NCI-H510A treated with DMSO at 0.1 percent for 48 hours (cell line): Measurements from ENCODE around the gene PRKCQ.

Experiments used
- DNase-seq: peaks from one replicate; lab custom pipeline; 2025; lab: John Stamatoyannopoulos, UW

Gene PRKCQ

GRCh38 chr10:6579904-6580278 lies at the start of gene PRKCQ:
TSS of gene PRKCQ (minus strand) at chr10:6580276. CDS start at chr10:6515135, 65,141 bp downstream.
- DNase-seq = no peak

DNA sequence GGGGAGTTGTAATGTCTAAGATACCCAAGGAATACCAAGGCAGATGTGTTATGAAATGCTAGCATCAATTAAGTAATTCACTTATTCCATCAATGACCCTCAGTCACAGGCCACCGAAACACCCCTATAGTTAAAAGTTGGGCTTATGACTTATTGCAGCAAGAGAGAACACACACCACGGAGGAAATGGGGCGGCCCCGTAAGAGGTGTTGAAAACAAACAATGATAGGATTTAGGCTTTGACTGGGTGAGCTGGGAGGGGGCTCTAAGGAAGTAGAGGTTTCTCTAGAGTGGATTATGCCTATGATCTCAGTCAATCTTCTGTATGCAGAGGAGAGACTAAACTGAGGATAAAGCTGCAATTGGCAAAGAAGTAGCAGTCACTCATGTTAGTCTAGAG lies 45.4 kb upstream of the PRKCQ start:
- no peak for DNase-seq

GRCh38 chr10:6624392-6624791 lies 44.3 kb upstream of the PRKCQ start:
- DNase-seq = no peak

- DNase-seq = no peak
These were observed 42.8 kb upstream of the PRKCQ start for GRCh38 chr10:6622921-6623320.

DNA sequence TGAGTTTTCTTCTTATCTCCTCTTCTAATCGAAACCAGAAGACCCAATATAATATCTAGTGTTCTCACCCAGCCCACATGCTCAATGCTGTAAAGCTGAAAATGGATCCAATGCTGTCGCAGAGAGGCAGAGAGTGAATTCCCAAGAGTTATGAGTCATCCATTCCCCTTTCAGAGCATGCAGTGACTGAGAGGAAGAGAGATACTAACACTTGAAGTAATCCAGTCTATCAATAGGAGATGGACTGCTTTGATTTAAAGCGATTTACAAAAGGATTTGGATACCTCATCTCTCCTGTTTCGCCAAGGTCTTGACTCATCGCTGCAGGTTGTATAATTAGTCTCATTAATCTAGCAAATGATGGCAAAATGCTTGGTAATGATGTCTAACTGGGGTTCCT lies 41.5 kb upstream of the PRKCQ start:
- no peak for DNase-seq

GRCh38 chr10:6619660-6620059 lies 39.6 kb upstream of the PRKCQ start:
- DNase-seq = no peak

- DNase-seq = no peak
These were observed 38.3 kb upstream of the PRKCQ start for GRCh38 chr10:6618340-6618739.

GRCh38 chr10:6617309-6618076 lies 37.4 kb upstream of the PRKCQ start:
- no peak for DNase-seq

GRCh38 chr10:6615971-6616370 lies 35.9 kb upstream of the PRKCQ start:
- DNase-seq = no peak

DNA sequence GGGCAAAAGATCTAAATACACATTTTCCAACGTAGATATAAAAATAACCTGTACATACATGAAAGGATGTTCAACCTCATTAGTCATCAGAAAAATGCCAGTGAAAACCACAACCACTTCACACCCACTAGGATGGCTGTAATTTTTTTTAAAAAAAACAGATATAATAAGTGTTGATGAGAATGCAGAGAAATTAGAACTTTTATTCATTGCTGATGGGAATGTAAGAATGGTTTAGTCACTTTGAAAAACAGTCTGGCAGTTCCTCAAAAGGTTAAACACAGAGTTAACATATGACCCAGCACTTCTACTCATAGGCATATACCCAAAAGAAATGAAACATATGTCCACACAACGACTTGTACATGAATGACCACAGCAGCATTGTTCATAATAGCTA lies 32.3 kb upstream of the PRKCQ start:
- no peak for DNase-seq

GRCh38 chr10:6610647-6611046 lies 30.6 kb upstream of the PRKCQ start:
- no peak for DNase-seq

GRCh38 chr10:6609625-6610024 lies 29.5 kb upstream of the PRKCQ start:
- no peak for DNase-seq

GRCh38 chr10:6607778-6608177 lies 27.7 kb upstream of the PRKCQ start:
- DNase-seq = no peak

DNA sequence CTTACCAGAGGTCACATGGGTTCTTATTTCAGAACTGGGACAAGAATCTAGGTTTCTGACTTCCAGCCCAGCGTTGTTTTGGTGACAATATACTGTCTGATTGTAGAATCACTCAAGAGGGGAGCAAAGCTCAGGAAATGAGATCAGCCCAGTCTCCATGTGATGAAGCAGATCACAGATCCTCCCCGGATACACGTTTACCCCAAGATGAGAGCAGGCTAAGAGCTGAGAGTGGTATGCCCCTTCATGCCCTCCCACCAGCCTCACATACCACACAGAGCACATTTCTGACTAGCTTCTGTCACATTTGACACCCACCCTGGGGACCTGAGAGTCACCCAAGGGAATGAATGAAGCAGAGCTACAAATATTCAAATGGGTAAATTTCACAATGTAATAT lies 27.1 kb upstream of the PRKCQ start:
- DNase-seq = no peak

DNA sequence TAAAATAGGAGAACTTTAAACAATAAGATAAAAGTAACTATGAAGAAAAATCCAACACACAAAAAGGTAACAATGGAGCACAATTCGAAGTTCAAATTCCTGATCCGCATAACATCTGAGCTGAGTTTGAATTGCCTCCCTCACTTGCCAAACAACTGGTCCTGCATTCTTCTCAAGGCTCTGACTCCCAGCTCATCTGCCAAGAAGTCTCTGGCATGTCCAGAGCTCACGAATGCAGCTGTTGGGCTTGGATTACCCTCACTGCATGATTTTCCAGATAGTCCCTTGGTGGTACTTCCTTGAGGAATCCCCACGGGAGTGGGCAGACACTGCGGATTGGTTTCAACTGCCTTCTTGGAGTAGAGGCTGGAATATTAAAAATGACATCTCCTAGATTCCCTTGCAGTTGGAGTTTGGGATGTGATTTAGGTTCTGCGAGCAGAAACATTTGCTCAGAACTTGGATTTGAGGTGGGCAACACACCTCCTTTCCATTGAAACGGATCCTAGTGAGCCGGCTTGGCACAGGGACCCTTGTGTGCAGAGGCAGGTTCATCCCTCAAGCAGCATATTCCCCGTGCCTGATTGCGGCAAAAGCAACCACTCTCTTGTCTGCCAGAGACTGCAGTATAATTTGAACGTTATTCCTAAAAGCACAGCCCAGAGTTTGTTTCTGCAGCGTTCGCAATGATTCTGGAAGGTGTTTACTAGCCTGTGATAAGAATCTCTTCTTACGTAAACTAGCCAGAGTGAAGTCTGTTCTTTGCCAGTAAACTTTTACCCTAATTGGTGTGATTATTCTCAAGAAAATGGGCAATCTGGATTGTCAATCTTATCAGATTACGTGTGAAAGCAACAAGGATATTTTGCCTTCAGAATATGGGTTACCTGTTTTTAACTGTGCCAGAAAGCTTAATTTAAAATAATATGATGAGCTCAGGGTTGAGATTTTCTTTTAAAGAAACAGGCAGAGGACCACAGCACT lies 23.4 kb upstream of the PRKCQ start:
- no peak for DNase-seq

GRCh38 chr10:6602700-6603084 lies 22.6 kb upstream of the PRKCQ start:
- DNase-seq = no peak

DNA sequence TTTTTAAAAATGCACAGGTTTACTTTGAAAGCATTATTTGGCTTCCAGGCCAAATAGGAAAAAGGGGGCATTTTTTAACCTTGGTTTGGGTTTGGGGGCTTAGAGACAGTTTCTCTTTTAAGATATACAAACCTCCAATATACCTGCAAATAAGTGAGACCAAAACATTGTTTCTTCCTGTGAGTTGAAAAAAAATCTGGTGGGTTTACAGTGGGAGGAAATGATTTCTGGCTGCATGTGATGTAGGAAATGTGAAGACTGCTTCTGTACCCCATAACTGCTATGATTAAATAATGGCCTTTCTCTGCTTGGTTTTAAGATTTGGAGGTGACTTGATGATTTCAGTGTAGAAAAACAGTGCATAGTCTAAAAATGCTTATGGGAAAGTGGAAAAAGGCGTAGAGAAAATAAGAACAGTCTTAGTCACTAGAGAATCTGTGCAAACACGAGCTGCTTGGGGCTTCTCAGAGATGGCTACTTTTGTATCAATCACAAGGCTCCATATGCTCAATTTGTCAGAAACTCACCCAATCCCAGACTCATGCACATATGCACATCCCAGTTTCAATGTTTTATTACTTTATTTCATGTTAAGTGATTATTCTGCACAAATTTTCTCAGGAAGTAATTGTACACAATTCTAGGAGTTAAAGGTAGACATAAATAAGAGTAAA lies 22.1 kb upstream of the PRKCQ start:
- DNase-seq = no peak

DNA sequence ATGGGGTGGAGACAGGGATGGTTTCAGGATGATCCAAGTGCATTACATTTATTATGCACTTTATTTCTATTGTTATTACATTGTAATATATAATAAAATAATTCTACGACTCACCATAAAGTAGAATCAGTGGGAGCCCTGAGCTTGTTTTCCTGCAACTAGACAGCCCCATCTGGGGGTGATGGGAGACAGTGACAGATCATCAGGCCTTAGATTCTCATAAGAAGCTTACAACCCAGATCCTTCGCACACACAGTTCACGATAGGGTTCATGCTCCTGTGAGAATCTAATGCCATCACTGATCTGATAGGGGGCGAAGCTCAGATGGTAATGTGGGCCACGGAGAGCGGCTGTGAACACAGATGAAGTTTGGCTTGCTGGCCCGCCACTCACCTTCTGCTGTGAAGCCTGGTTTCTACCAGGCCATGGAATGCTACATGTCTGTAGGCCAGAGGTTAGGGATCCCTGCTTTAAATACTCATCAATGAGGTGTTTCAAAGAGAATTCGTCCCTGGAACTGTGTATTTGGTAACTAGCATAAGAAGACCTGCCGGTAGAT lies 21.2 kb upstream of the PRKCQ start:
- DNase-seq = no peak

DNA sequence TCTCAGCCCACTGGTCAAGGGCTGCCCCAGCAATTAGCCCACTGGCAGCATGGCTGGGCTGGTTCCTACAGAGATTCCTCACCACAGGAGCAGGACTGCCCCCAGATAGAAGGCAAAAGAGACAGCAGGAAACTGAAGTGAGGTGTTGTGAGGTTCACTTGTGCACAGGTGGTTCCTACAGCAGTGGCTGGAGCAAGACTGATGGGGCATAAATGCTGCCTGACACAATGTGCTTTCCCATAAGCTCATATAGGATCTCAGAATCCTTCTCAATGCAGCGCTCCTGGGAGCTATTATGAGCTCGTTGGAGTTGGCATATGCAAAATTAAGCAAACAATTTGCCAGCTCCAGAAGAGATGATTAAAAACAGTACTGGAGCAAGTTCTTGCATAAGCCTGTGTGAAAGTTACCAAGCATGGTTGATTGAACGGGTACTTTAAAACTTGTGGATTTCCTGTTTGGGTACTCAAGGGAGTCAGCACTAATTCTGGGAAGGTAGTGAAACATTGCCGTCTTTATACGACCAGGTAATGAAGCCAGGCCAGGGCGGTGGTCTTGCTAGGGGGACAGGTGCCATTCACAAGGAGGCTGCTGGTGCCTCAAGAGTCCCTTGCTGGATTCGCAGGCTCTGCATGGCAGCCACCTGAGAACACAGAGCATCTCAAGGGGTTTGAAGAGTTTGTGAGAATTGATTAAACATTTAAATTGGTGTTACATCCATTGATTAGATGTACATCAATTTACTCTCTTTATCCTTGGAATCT lies 20.3 kb upstream of the PRKCQ start:
- DNase-seq = no peak

DNA sequence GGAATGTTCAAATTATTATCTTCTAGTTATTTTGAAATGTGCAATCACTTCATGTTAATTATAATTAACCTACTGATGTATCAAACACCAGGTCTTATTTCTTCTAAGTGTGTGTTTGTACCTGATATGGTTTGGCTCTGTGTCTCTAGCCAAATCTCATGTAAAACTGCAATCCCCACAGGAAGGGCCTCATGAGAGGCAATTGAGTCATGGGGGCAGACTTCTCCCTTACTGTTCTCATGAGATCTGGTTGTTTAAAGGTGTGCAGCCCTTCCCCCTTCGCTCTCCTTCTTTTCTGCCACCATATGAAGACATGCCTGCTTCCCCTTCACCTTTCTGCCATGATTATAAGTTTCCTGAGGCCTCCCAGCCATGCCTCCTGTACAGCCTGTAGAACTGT lies 18.6 kb upstream of the PRKCQ start:
- DNase-seq = no peak

DNA sequence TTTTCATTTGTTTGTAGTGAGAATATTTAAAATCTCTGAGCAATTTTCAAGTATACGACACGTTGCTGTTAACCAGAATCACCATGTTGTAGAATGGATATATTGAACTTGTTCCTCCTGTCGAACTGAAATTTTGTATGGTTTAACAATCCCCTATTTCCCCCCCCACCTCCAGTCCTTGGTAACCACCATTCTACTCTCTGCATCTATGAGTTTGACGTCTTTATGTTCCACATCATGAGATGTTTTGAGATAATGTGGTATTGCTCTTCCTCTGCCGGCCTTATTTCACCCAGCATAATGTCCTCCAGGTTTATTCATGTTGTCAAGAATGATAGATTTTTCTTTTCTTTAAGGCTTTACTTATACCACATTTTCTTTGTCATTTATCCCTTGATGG lies 17.4 kb upstream of the PRKCQ start:
- DNase-seq = no peak

GRCh38 chr10:6595499-6595898 lies 15.4 kb upstream of the PRKCQ start:
- no peak for DNase-seq
